Measurements from ENCODE around the gene CCDC68.

CCDC68 gene

DNA sequence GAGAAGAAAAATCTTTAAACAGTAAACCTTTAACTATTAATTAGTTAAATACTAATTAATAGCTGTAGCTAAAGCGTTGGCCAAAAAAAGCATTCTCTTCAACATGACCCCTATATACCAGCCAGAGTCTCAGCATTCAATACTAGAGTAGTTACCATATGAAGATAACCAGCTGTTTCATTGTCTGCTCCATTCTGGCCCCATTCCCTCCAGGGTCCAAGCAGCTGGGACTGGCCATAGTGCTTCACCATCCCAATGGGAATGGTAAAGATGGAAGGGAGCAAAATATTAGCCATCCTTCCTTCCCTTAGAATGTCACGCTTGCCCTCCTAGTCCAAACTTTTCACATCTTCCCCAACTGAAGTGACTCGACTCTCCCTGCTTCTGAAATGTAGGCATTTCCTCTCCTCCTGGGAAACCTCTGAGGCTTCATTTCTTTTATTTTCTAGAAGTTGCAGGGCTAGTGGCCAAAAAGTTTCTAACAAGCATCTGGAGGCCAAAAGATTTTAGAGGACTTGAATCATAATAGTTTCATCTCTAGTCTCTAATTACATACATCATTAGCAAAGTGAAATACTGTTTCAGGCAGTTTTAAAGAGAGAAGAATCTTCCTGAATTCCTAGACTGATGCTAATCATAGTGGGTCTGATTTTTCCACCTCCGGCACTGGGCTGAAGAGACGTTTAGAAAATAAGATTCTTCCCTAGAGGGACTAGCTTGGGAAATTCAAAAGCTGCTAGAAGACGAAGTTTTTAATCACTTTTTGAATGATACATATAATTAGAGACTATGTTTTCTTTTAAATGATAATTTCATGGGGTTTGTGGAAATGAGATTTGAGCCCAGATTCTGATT lies 52.7 kb downstream of the CCDC68 start:
- H3K4me3 ChIP-seq (ENCODE audit: control insufficient read depth, low read depth, low read length), result no peak overlapping the region
- DNase-seq (ENCODE audit: low read depth), result peak; percentile 6
- TF ChIP-seq CTCF (conservative IDR thresholded peaks at IDR 0.05; ENCODE audit: control insufficient read depth, insufficient read depth, low read depth, low read length), result no peak

DNA sequence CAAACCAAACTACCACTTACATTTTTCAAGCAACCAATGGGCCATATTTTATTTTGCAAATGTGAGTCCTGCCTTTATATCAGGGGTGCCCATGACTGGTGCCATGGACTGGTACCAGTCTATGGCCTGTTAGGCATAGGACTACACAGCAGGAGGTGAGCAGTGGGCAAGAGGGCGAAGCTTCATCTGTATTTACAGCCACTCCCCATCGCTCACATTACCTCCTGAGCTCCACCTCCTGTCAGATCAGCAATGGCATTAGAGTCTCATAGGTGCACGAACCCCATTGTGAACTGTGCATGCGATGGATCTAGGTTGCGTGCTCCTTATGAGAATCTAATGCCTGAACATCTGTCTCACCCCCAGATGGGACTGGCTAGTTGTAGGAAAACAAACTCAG lies 53.6 kb downstream of the CCDC68 start:
- TF ChIP-seq CTCF (conservative IDR thresholded peaks at IDR 0.05; ENCODE audit: control insufficient read depth, insufficient read depth, low read depth, low read length), result no peak
- no peak for DNase-seq (ENCODE audit: low read depth)

DNA sequence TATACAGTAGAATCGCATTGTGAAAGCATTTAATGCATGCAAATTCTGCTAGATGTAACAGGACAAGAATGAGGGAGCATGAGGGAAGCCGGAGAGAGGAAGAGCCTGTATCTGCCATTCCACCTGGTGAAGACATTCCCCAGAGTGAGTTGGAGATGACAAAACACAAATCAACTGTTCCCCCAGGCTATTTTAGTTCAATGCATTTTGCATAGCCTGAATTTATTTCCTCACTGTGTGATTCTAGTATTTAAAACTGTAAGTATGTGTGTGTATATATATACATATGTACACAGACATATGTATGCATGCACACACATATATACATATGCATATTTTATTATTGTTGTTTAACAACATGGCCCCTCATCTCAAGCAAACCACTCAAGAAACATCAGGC lies 54.7 kb downstream of the CCDC68 start:
- no peak for DNase-seq (ENCODE audit: low read depth)
- no peak for TF ChIP-seq CTCF (conservative IDR thresholded peaks at IDR 0.05; ENCODE audit: control insufficient read depth, insufficient read depth, low read depth, low read length)
- no peak overlapping the region for H3K4me3 ChIP-seq (ENCODE audit: control insufficient read depth, low read depth, low read length)

More for the DNA sequence above, 53.6 kb downstream of the CCDC68 start:
- H3K4me3 ChIP-seq (ENCODE audit: control insufficient read depth, low read depth, low read length), result no peak overlapping the region

- no peak overlapping the region for H3K4me3 ChIP-seq (ENCODE audit: control insufficient read depth, low read depth, low read length)
- no peak for DNase-seq (ENCODE audit: low read depth)
- TF ChIP-seq CTCF (conservative IDR thresholded peaks at IDR 0.05; ENCODE audit: control insufficient read depth, insufficient read depth, low read depth, low read length), result no peak
These were observed 59.0 kb downstream of the CCDC68 start for GRCh38 chr18:54900290-54900689.

DNA sequence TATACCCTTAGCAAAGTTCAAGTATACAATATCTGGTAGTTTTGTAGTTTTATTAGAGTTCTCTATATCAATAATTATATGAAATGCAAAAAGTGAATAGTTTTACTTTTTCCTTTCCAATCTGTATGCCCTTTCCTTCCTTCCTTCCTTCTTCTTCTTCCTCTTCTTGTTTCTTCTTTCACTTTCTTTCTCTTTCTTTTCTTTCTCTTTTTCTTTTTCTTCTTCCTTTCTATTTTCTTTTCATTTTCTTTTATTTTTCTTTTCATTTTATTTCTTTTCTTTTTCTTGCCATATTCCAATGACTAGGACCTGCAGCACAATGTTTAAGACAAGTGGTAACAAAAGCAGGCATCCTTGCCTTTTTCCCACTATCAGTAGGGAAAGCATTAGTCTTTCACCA lies 59.8 kb downstream of the CCDC68 start:
- H3K4me3 ChIP-seq (ENCODE audit: control insufficient read depth, low read depth, low read length), result no peak overlapping the region
- DNase-seq (ENCODE audit: low read depth), result no peak
- TF ChIP-seq CTCF (conservative IDR thresholded peaks at IDR 0.05; ENCODE audit: control insufficient read depth, insufficient read depth, low read depth, low read length), result no peak

GRCh38 chr18:54888933-54889332 lies 70.3 kb downstream of the CCDC68 start:
- H3K4me3 ChIP-seq (ENCODE audit: control insufficient read depth, low read depth, low read length), result no peak overlapping the region
- TF ChIP-seq CTCF (conservative IDR thresholded peaks at IDR 0.05; ENCODE audit: control insufficient read depth, insufficient read depth, low read depth, low read length), result no peak
- peak; percentile 77 for DNase-seq (ENCODE audit: low read depth)
